ENCODE measurements around the gene GALR2.

GRCh38 chr17:76111956-76112355, 37.4 kb downstream of the GALR2 start:
- TF ChIP-seq, protein P1, sequence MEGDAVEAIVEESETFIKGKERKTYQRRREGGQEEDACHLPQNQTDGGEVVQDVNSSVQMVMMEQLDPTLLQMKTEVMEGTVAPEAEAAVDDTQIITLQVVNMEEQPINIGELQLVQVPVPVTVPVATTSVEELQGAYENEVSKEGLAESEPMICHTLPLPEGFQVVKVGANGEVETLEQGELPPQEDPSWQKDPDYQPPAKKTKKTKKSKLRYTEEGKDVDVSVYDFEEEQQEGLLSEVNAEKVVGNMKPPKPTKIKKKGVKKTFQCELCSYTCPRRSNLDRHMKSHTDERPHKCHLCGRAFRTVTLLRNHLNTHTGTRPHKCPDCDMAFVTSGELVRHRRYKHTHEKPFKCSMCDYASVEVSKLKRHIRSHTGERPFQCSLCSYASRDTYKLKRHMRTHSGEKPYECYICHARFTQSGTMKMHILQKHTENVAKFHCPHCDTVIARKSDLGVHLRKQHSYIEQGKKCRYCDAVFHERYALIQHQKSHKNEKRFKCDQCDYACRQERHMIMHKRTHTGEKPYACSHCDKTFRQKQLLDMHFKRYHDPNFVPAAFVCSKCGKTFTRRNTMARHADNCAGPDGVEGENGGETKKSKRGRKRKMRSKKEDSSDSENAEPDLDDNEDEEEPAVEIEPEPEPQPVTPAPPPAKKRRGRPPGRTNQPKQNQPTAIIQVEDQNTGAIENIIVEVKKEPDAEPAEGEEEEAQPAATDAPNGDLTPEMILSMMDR (IDR thresholded peaks at IDR 0.05; ENCODE audit: low read depth, low read length) = no peak
- TF ChIP-seq POLR2A (IDR thresholded peaks at IDR 0.05; ENCODE audit: extremely low read depth, insufficient read length) = no peak
- no peak for TF ChIP-seq MYC (IDR thresholded peaks at IDR 0.05; ENCODE audit: low read depth, low read length)
